GM12892 (cell line): ENCODE measurements around the gene IL1RAPL1.

Experiments
- POLR2A ChIP-seq: IDR thresholded peaks from 2 replicates; pipeline ENCODE4 v1.6.1; 2011; ENCODE audit warnings: low read depth, low read length, control low read depth
- POLR2AphosphoS5 ChIP-seq: IDR thresholded peaks from 2 replicates; pipeline ENCODE4 v1.6.1; 2011; ENCODE audit warnings: low read depth, low read length, control low read depth
- TAF1 ChIP-seq: IDR thresholded peaks from 2 replicates; pipeline ENCODE4 v1.6.1; 2011; ENCODE audit warnings: low read depth, mild to moderate bottlenecking, control low read depth, low read length, borderline replicate concordance

- TF ChIP-seq POLR2AphosphoS5 (no peak), POLR2A (no peak), TAF1 (no peak)
Measured at GRCh38 chrX:29775890-29776289, 1188.6 kb downstream of the IL1RAPL1 start.
